Measurements from ENCODE around the gene PARN. TPM values are rescaled to one million over a fixed set of nuclear protein-coding genes. Genes with fewer than 3 reads are reported as not detected.

Gene PARN
- total RNA-seq, 2 experiments from 2014 or later, result 40.7 to 45.8 TPM

DNA sequence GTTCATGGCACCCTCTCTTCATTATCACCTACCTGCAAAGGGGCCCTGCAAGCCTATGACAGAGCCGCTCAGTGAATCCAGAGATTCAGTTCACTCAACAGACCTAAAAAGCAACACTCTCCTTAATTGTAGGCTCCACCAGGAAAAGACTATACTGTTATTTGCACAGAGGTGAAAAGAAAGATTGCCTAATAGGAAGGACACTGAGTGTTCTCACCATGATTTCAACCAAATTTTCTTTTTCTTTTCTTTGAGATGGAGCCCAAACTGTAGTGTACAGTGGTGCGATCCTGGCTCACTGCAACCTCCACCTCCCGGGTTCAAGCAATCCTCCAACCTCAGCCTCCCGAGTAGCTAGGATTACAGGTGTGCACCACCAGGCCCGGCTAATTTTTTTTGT is 104.5 kb downstream of the PARN start:
- POLR2A ChIA-PET, result interaction anchor here (0.7 kb wide), 1 partner anchor 40 kb away, joined by 3 read pairs; no protein-coding TSS in a partner anchor
- H3K36me3 Mint-ChIP-seq, result no peaks in the 10 kb centered on the region

DNA sequence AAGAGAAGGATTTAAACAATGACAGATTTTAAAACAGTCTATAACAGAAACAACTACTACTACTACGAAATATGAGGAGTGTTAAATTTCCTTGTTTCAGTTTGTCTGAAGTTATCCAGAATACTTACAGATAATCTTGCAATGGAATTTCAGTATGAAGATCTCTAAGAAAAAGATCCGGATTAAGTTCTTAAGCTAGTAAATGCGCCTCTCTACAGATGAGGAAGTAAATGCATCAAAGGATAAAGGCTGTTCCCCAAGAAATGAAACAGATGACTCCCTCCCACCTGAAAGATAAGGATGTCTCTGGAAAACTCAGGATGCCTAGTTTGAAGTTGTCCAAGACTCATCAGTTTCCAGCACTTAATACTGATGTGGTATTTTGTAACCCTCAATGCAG is 105.1 kb downstream of the PARN start:
- Mint-ChIP-seq H3K4me3 (no peak overlapping the region), H3K4me1 (peaks cover 6% of the 10 kb centered on the region), H3K36me3 (no peaks in the 10 kb centered on the region), H3K27ac (no peak overlapping the region), H3K27me3 (no peaks in the 10 kb centered on the region), H3K9me3 (no peaks in the 10 kb centered on the region)
- DNase-seq (no peak), ATAC-seq (ENCODE audit: low read depth) (no peak)
- POLR2A ChIA-PET, result no interaction called here

More for the DNA sequence above, 104.5 kb downstream of the PARN start:
- DNase-seq, result no peak
- Mint-ChIP-seq H3K4me1 (peaks cover 6% of the 10 kb centered on the region), H3K27me3 (no peaks in the 10 kb centered on the region), H3K9me3 (no peaks in the 10 kb centered on the region), H3K27ac (no peak overlapping the region), H3K4me3 (no peak overlapping the region)
- ATAC-seq (ENCODE audit: low read depth), result no peak

DNA sequence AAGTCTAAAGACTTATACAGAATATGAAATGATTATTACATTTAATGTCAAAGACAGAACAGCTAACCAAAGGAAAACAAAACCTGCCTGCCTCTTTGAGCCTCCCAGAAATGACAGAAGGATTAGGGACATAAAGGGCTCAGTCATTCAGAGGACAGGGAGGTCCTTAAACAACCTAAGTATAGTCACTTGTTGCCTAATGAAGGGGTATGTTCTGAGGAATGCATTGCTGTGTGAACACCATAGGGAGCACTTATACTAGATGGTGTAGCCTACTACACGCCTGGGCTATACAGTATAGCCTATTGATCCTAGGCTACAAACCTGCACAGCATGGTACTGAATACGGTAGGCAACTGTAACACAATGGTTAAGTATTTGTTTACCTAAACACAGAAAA is 106.4 kb downstream of the PARN start:
- Mint-ChIP-seq H3K4me3 (no peak overlapping the region), H3K4me1 (peaks cover 5% of the 10 kb centered on the region), H3K27ac (no peak overlapping the region), H3K9me3 (no peaks in the 10 kb centered on the region), H3K27me3 (no peaks in the 10 kb centered on the region), H3K36me3 (no peaks in the 10 kb centered on the region)
- no peak for ATAC-seq (ENCODE audit: low read depth)
- no peak for DNase-seq
- POLR2A ChIA-PET, result no interaction called here

DNA sequence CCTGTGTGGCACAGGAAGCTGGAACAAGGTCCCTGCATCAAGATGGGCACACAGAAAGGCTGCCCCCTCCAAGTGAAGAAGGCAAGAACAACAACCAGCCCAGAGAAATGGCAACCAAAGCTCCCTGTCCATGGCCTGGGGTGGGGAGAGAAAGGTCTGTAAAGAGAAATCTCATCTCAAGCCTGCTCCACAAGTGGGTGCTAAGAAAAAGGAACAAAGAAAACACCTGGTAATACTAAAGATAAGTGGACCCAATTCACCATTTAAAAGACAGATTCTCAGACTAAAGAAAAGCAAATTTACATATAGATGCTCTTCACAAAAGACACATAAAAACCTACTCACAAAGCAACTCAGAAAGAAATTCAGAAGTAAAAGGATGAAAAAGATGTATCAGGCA is 107.4 kb downstream of the PARN start:
- Mint-ChIP-seq H3K36me3 (no peaks in the 10 kb centered on the region), H3K4me3 (no peak overlapping the region), H3K9me3 (no peaks in the 10 kb centered on the region), H3K4me1 (peaks cover 5% of the 10 kb centered on the region), H3K27me3 (no peaks in the 10 kb centered on the region), H3K27ac (no peak overlapping the region)
- POLR2A ChIA-PET, result no interaction called here
- ATAC-seq (ENCODE audit: low read depth) (no peak), DNase-seq (no peak)

DNA sequence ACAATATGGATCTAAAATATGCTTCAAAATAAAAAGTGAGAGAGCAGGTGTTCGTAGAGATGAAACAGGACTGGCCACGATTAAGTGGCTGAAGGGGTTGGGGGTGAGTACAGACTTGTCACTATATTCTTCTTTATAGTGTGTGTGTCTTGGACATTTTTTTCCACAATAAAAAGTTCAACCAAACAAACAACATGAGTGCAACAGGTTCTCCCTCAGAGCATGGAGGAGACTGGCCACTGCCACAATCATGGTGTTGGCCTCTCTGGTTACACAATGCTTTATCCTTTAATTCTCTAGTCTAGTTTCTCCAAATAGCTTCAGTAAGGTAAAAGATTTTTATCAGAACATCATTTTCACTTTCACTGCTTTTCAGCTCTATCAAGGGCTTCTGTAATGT is 109.3 kb downstream of the PARN start:
- Mint-ChIP-seq H3K4me3 (no peak overlapping the region), H3K27ac (no peak overlapping the region), H3K4me1 (peaks cover 5% of the 10 kb centered on the region), H3K27me3 (no peaks in the 10 kb centered on the region), H3K36me3 (no peaks in the 10 kb centered on the region), H3K9me3 (no peaks in the 10 kb centered on the region)
- ATAC-seq (ENCODE audit: low read depth) (no peak), DNase-seq (no peak)
- POLR2A ChIA-PET, result no interaction called here

DNA sequence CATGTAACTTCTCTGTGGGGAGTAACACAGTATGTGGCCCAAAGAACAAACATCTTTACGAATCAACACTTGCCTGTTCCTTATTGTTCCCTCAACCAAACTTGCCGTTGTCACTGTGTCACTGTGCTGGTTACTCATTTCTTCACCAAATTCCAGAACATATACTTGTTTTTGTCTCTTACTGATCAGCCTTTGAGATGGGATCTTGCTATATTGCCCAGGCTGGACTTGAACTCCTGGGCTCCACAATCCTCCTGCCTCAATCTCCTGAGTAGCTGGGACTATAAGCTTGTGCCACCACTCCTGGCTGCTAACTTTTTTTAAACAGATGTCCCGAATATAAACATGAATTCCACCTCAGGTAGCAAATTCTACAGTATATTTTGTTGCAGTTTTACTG is 115.1 kb downstream of the PARN start:
- Mint-ChIP-seq H3K27ac (no peak overlapping the region), H3K4me3 (no peak overlapping the region), H3K4me1 (peaks cover 1% of the 10 kb centered on the region), H3K27me3 (no peaks in the 10 kb centered on the region), H3K9me3 (no peaks in the 10 kb centered on the region), H3K36me3 (peaks cover 4% of the 10 kb centered on the region)
- ATAC-seq (ENCODE audit: low read depth), result no peak
- DNase-seq, result no peak
- POLR2A ChIA-PET, result no interaction called here

DNA sequence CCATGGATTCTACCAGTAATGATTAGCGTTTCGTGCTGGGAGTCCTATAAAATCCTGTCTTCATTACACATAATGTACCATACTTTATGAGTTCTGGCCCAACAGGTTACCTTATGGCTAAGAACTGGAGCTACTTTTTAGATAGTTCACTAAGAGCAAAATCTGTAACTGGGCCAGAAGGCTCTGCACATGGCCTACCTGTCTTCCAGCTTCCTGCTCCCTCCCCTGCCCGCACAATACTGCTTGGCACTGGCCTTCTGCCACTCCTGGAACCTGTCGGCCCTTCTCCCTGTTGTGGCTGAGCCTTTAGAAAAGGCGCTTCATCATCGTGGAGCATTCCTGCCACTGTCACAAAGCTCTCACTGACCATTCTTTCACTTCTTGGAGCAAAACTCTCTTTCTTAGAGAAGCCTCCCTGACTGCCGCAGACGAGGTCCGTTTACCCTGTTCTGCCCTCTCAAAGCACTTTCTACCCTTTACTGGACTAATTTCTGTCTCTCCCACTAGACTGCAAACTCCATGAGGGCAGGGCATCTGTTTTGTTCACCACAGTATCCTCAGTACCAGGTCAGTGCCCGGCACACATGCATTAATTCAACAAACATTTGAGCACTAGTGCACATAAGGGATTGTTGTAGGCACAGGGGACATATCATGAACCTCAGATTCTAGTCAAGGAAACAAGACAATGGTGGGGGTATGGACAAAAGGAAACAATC is 116.5 kb downstream of the PARN start:
- POLR2A ChIA-PET, result no interaction called here
- Mint-ChIP-seq H3K27ac (no peak overlapping the region), H3K4me1 (peaks cover 1% of the 10 kb centered on the region)

DNA sequence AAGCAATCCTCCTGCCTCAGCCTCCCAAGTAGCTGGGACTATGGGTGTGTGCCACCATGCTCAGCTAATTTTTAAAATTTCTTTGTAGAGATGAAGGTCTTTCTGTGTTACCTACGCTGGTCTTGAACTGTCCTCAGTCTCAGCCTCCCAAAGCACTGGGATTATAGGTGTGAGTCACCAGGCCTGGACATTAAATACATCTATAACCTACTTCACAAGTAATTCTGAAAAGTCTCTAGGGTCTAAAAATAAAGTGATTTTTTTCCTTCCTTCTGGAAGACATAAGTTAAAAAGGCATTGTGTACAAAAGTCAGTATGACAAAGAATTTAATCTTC is 118.3 kb downstream of the PARN start:
- no peaks in the 10 kb centered on the region for H3K9me3 Mint-ChIP-seq
- POLR2A ChIA-PET, result no interaction called here
- H3K27me3 Mint-ChIP-seq, result no peaks in the 10 kb centered on the region
- no peak overlapping the region for H3K27ac Mint-ChIP-seq
- ATAC-seq (ENCODE audit: low read depth), result no peak
- no peak for DNase-seq
- peaks cover 4% of the 10 kb centered on the region for H3K36me3 Mint-ChIP-seq
- H3K4me3 Mint-ChIP-seq, result no peak overlapping the region
- peaks cover 1% of the 10 kb centered on the region for H3K4me1 Mint-ChIP-seq

More for the DNA sequence above, 116.5 kb downstream of the PARN start:
- Mint-ChIP-seq H3K4me3 (no peak overlapping the region), H3K9me3 (no peaks in the 10 kb centered on the region), H3K27me3 (no peaks in the 10 kb centered on the region), H3K36me3 (peaks cover 4% of the 10 kb centered on the region)
- DNase-seq, result no peak
- ATAC-seq (ENCODE audit: low read depth), result no peak

DNA sequence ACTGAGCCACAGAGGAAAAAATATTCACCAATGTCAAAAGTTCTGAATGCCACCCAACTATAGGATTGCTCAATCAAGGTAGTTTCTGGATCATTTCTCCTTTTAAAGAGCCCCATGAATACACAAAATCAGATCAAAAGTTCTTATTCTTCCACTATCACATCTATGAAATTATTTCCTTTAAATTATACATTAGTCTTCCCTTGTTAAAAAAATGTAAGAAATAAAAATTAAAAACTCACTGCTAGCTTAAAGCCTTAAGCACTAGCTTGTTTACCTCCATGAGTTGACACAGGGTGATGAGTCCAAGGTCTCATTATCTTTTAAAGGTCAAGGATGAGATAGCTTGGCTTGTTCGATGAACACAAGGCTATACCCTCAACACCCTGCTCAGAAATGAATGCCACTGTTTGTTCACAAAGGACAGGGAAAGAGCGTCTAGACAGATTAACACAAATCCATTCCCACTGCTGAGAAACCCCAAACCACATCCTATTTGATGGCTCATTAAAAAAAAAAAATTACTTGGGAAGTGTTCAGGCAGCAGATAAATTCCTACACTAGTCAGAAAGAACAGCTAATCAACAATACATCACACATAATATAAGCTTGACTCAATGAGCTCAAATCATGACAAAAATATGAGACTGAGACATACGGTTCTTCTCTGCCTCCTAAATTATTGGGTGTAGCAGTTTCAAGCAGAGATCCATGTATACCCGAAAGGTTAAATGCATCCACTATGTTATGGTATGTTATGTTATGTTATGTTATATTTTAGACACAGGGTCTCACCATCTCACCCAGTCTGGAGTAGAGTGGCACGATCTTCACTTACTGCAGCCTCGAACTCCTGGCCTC is 118.9 kb downstream of the PARN start:
- POLR2A ChIA-PET, result no interaction called here
- DNase-seq, result no peak
- Mint-ChIP-seq H3K36me3 (peaks cover 4% of the 10 kb centered on the region), H3K4me3 (no peak overlapping the region), H3K27me3 (no peaks in the 10 kb centered on the region), H3K9me3 (no peaks in the 10 kb centered on the region), H3K4me1 (peaks cover 1% of the 10 kb centered on the region), H3K27ac (no peak overlapping the region)
- ATAC-seq (ENCODE audit: low read depth), result no peak

DNA sequence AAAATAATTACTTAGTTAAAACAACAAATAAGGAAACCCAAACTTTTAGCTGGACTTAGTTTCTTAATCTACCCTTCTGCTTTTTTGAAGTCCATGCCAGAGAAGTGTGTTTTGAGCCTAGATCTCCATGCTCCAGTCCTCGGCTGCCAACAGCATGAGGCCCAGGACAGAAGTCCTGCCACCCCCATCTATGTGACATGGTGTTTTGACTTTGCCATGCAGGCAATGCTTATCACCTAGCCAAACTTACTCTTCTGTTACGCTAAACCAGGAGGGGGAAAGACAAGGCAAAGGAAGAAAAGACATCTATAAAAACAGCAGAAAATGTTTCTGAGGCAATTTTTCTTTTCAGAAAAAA is 119.5 kb downstream of the PARN start:
- Mint-ChIP-seq H3K9me3 (no peaks in the 10 kb centered on the region), H3K27me3 (no peaks in the 10 kb centered on the region), H3K4me1 (peaks cover 4% of the 10 kb centered on the region), H3K27ac (no peak overlapping the region), H3K36me3 (peaks cover 6% of the 10 kb centered on the region), H3K4me3 (no peak overlapping the region)
- POLR2A ChIA-PET, result no interaction called here
- ATAC-seq (ENCODE audit: low read depth), result no peak
- no peak for DNase-seq

DNA sequence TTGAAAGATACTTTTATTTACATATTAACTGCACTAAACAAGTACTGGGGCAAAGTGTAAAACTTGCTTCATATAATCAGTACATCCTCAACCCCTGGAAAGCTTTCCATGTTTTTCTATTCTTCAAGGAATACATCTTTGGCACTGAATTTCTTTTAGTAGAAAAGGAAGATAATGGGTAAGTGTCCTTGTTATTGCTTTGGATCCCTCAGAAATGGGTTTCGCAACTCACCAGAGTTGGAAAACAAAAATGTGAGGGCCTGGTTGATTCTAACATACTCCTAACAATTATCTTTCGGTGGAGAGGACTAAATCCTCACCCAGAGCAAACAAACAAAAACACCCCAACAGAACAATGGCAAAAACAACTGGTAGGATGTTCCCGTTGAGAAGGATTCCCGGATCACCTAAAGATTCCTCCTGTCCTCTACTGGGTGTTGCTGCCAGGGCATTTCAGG is 120.4 kb downstream of the PARN start:
- H3K27ac Mint-ChIP-seq, result no peak overlapping the region

DNA sequence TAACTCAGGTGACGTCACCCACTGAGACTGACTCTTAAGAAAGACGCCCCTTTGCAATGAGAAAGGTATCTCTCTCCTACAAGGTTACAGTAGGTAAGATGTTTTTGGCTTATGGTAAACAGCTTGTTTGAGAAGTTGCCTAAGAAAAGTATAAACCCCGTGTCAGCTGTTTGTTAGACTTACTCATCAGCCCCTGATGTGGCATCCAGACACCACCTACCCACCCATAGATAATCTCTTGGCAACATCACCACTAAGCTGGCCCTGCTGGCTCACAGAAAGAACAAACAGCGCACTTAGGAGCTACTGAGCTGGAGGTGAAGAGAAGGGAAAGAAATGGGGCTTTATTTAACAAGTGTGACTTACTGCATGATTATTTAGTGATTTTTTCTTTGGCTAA is 121.0 kb downstream of the PARN start:
- Mint-ChIP-seq H3K4me3 (no peak overlapping the region), H3K36me3 (peaks cover 6% of the 10 kb centered on the region), H3K4me1 (peaks cover 4% of the 10 kb centered on the region), H3K27ac (no peak overlapping the region), H3K27me3 (no peaks in the 10 kb centered on the region), H3K9me3 (no peaks in the 10 kb centered on the region)
- ATAC-seq (ENCODE audit: low read depth) (no peak), DNase-seq (no peak)
- POLR2A ChIA-PET, result no interaction called here

More for the DNA sequence above, 120.4 kb downstream of the PARN start:
- POLR2A ChIA-PET, result no interaction called here
- Mint-ChIP-seq H3K4me3 (no peak overlapping the region), H3K36me3 (peaks cover 6% of the 10 kb centered on the region), H3K4me1 (peaks cover 4% of the 10 kb centered on the region), H3K27me3 (no peaks in the 10 kb centered on the region), H3K9me3 (no peaks in the 10 kb centered on the region)
- ATAC-seq (ENCODE audit: low read depth) (no peak), DNase-seq (no peak)

DNA sequence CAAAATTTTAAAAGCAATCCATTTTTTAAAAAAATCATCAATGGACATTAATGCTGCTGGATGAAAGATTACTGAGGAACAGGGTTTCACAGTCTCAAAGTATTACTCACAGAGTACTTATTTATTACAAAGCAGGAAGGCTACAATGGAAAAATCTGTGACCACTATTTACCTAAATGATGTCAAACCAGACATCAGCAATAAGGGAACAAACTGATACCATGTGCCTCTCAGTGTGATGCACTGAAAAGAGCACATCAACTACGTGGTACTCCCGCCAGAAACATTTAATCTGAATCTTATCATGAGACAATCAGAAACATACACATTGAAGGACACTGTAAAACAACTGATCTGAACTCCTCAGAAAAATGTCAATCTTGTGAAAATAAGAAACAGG is 124.2 kb downstream of the PARN start:
- ATAC-seq (ENCODE audit: low read depth) (no peak), DNase-seq (no peak)
- Mint-ChIP-seq H3K36me3 (peaks cover 3% of the 10 kb centered on the region), H3K27ac (no peak overlapping the region), H3K27me3 (no peaks in the 10 kb centered on the region), H3K4me1 (peaks cover 3% of the 10 kb centered on the region), H3K4me3 (no peak overlapping the region), H3K9me3 (no peaks in the 10 kb centered on the region)
- POLR2A ChIA-PET, result interaction anchor here (0.6 kb wide), 1 partner anchor 163 kb away, joined by 6 read pairs; no protein-coding TSS in a partner anchor
